ACC112 (cell line): Measurements from ENCODE around the gene KIF5C.

Experiments
- H2AFZ ChIP-seq: fragments of 200-600 bp; sonication (generic); one replicate; pipeline ENCODE4 v1.6.0; 2017; ENCODE audit warnings: antibody characterized with exemption, low read length; ENCODE audit not compliant: unreplicated experiment
- H3K27ac ChIP-seq: fragments of 200-600 bp; sonication (generic); 2 replicates; pipeline ENCODE4 v1.5.1; 2014; ENCODE audit warnings: low read depth, mild to moderate bottlenecking, antibody characterized with exemption, low read length, moderate library complexity
- H3K27me3 ChIP-seq: fragments of 200-600 bp; sonication (generic); 2 replicates; pipeline ENCODE4 v1.6.1; 2014; ENCODE audit warnings: mild to moderate bottlenecking, antibody characterized with exemption, low read length, moderate library complexity, mixed read lengths; ENCODE audit not compliant: insufficient read depth
- H3K36me3 ChIP-seq: fragments of 200-600 bp; sonication (generic); 2 replicates; pipeline ENCODE4 v1.6.1; 2016; ENCODE audit warnings: mild to moderate bottlenecking, antibody characterized with exemption, low read length, moderate library complexity, mixed read lengths; ENCODE audit not compliant: insufficient read depth
- H3K4me1 ChIP-seq: fragments of 200-600 bp; sonication (generic); one replicate; pipeline ENCODE4 v1.6.1; 2016; ENCODE audit warnings: low read length, mixed read lengths; ENCODE audit not compliant: insufficient read depth, unreplicated experiment, control insufficient read depth
- H3K4me3 ChIP-seq: fragments of 200-600 bp; sonication (generic); 2 replicates; pipeline ENCODE4 v1.5.1; 2014; ENCODE audit warnings: mild to moderate bottlenecking, low read depth, low read length
- H3K79me2 ChIP-seq: fragments of 200-600 bp; sonication (generic); one replicate; pipeline ENCODE4 v1.6.0; 2016; ENCODE audit warnings: low read length; ENCODE audit not compliant: control insufficient read depth, unreplicated experiment, insufficient read depth

KIF5C gene

GRCh38 chr2:148865512-148865911, 9.5 kb upstream of the KIF5C start:
- Histone ChIP-seq H3K27me3 (peaks cover 76% of the 10 kb centered on the region), H3K79me2 (no peaks in the 10 kb centered on the region), H3K4me1 (no peaks in the 10 kb centered on the region), H3K27ac (no peak overlapping the region), H3K36me3 (no peaks in the 10 kb centered on the region), H2AFZ (no peak overlapping the region), H3K4me3 (no peak overlapping the region)

- Histone ChIP-seq H3K4me3 (no peak overlapping the region), H2AFZ (no peak overlapping the region), H3K27ac (no peak overlapping the region), H3K36me3 (no peaks in the 10 kb centered on the region), H3K4me1 (no peaks in the 10 kb centered on the region), H3K27me3 (peaks cover 76% of the 10 kb centered on the region), H3K79me2 (no peaks in the 10 kb centered on the region)
These were observed 8.9 kb upstream of the KIF5C start for GRCh38 chr2:148866091-148866490.

- no peak overlapping the region for H3K4me3 ChIP-seq
- H3K79me2 ChIP-seq, result no peaks in the 10 kb centered on the region
- H2AFZ ChIP-seq, result no peak overlapping the region
- no peaks in the 10 kb centered on the region for H3K4me1 ChIP-seq
- H3K36me3 ChIP-seq, result no peaks in the 10 kb centered on the region
- no peak overlapping the region for H3K27ac ChIP-seq
- H3K27me3 ChIP-seq, result peaks cover 68% of the 10 kb centered on the region
These were observed 7.8 kb upstream of the KIF5C start for GRCh38 chr2:148867079-148867769.

GRCh38 chr2:148875387-148876051, 492 bp downstream of the KIF5C start:
- Histone ChIP-seq H3K4me1 (no peaks in the 10 kb centered on the region), H2AFZ (no peak overlapping the region), H3K36me3 (no peaks in the 10 kb centered on the region), H3K27me3 (peaks cover 73% of the 10 kb centered on the region), H3K4me3 (peak overlapping the region; percentile 42), H3K27ac (no peak overlapping the region), H3K79me2 (no peaks in the 10 kb centered on the region)

GRCh38 chr2:148876202-148876594, 1.2 kb downstream of the KIF5C start:
- Histone ChIP-seq H3K4me3 (peak overlapping the region; percentile 35; the same call in 1 of the 2 replicates), H2AFZ (no peak overlapping the region), H3K79me2 (no peaks in the 10 kb centered on the region), H3K27ac (no peak overlapping the region), H3K27me3 (peaks cover 78% of the 10 kb centered on the region), H3K36me3 (no peaks in the 10 kb centered on the region), H3K4me1 (no peaks in the 10 kb centered on the region)

GRCh38 chr2:148876595-148877402, 1.8 kb downstream of the KIF5C start:
- no peaks in the 10 kb centered on the region for H3K36me3 ChIP-seq
- H2AFZ ChIP-seq, result no peak overlapping the region
- H3K27me3 ChIP-seq, result peaks cover 78% of the 10 kb centered on the region
- no peaks in the 10 kb centered on the region for H3K79me2 ChIP-seq
- 0 out of 2 replicates have a peak overlapping the region, but pooled peaks have one; percentile 21 for H3K4me3 ChIP-seq
- H3K27ac ChIP-seq, result no peak overlapping the region
- no peaks in the 10 kb centered on the region for H3K4me1 ChIP-seq

- peaks cover 77% of the 10 kb centered on the region for H3K27me3 ChIP-seq
- no peaks in the 10 kb centered on the region for H3K36me3 ChIP-seq
- H3K4me1 ChIP-seq, result no peaks in the 10 kb centered on the region
- no peaks in the 10 kb centered on the region for H3K79me2 ChIP-seq
- no peak overlapping the region for H3K4me3 ChIP-seq
- no peak overlapping the region for H2AFZ ChIP-seq
- no peak overlapping the region for H3K27ac ChIP-seq
These were observed 2.3 kb downstream of the KIF5C start for GRCh38 chr2:148877403-148877740.

GRCh38 chr2:148880636-148881035, 5.6 kb downstream of the KIF5C start:
- H3K27ac ChIP-seq, result no peak overlapping the region
- no peak overlapping the region for H3K4me3 ChIP-seq
- H3K36me3 ChIP-seq, result no peaks in the 10 kb centered on the region
- H3K4me1 ChIP-seq, result no peaks in the 10 kb centered on the region
- H3K79me2 ChIP-seq, result no peaks in the 10 kb centered on the region
- no peak overlapping the region for H2AFZ ChIP-seq
- peaks cover 71% of the 10 kb centered on the region for H3K27me3 ChIP-seq

- Histone ChIP-seq H3K4me1 (no peaks in the 10 kb centered on the region), H3K36me3 (no peaks in the 10 kb centered on the region), H3K27ac (no peak overlapping the region), H3K79me2 (no peaks in the 10 kb centered on the region), H3K4me3 (no peak overlapping the region), H2AFZ (no peak overlapping the region), H3K27me3 (peaks cover 71% of the 10 kb centered on the region)
These were observed 7.0 kb downstream of the KIF5C start for GRCh38 chr2:148882051-148882450.

GRCh38 chr2:148885209-148885608, 10.2 kb downstream of the KIF5C start:
- Histone ChIP-seq H2AFZ (no peak overlapping the region), H3K4me1 (no peaks in the 10 kb centered on the region), H3K27me3 (peaks cover 73% of the 10 kb centered on the region), H3K27ac (no peak overlapping the region), H3K4me3 (no peak overlapping the region), H3K79me2 (no peaks in the 10 kb centered on the region), H3K36me3 (no peaks in the 10 kb centered on the region)
